ENCODE results near the gene RSAD2.

DNA sequence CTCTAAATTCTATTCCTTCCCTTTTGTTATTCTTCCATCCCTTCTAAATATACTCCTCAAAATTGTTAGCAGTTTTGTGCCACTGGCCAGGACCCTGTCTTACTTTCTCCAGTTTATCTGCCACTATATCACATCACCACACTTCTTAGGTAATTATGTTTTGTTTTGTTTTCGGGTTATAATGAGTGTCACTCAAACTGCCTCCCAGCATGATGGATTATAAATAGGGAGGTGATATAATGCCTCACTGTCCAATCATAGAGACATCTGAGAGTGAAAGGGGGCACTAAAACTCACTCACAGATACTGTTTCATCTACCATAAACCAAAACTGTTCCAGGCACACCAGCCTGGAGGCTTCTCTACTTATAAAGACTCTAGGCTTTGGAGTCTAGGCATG lies 3.5 kb downstream of the RSAD2 start:
- no peak for TF ChIP-seq BHLHE40 (IDR thresholded peaks at IDR 0.05; ENCODE audit: low read length)
- no peak for TF ChIP-seq POLR2AphosphoS5 (IDR thresholded peaks at IDR 0.05; ENCODE audit: control insufficient read depth, insufficient read depth, low read depth, low read length)
- no peak for TF ChIP-seq ZNF121 (CRISPR knock-in tag; conservative IDR thresholded peaks at IDR 0.05)
- TF ChIP-seq ILK (tag; IDR thresholded peaks at IDR 0.05; ENCODE audit: borderline replicate concordance, low read depth), result no peak
- TF ChIP-seq POU5F1 (IDR thresholded peaks at IDR 0.05; ENCODE audit: borderline replicate concordance, low read depth, low read length, partially characterized antibody), result no peak
- TF ChIP-seq, protein P1, sequence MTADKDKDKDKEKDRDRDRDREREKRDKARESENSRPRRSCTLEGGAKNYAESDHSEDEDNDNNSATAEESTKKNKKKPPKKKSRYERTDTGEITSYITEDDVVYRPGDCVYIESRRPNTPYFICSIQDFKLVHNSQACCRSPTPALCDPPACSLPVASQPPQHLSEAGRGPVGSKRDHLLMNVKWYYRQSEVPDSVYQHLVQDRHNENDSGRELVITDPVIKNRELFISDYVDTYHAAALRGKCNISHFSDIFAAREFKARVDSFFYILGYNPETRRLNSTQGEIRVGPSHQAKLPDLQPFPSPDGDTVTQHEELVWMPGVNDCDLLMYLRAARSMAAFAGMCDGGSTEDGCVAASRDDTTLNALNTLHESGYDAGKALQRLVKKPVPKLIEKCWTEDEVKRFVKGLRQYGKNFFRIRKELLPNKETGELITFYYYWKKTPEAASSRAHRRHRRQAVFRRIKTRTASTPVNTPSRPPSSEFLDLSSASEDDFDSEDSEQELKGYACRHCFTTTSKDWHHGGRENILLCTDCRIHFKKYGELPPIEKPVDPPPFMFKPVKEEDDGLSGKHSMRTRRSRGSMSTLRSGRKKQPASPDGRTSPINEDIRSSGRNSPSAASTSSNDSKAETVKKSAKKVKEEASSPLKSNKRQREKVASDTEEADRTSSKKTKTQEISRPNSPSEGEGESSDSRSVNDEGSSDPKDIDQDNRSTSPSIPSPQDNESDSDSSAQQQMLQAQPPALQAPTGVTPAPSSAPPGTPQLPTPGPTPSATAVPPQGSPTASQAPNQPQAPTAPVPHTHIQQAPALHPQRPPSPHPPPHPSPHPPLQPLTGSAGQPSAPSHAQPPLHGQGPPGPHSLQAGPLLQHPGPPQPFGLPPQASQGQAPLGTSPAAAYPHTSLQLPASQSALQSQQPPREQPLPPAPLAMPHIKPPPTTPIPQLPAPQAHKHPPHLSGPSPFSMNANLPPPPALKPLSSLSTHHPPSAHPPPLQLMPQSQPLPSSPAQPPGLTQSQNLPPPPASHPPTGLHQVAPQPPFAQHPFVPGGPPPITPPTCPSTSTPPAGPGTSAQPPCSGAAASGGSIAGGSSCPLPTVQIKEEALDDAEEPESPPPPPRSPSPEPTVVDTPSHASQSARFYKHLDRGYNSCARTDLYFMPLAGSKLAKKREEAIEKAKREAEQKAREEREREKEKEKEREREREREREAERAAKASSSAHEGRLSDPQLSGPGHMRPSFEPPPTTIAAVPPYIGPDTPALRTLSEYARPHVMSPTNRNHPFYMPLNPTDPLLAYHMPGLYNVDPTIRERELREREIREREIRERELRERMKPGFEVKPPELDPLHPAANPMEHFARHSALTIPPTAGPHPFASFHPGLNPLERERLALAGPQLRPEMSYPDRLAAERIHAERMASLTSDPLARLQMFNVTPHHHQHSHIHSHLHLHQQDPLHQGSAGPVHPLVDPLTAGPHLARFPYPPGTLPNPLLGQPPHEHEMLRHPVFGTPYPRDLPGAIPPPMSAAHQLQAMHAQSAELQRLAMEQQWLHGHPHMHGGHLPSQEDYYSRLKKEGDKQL (CRISPR knock-in tag; IDR thresholded peaks at IDR 0.05; ENCODE audit: borderline replicate concordance), result no peak
- TF ChIP-seq POLR2AphosphoS2 (IDR thresholded peaks at IDR 0.05; ENCODE audit: low read length), result no peak
- TF ChIP-seq ZNF79 (CRISPR knock-in tag; IDR thresholded peaks at IDR 0.05; ENCODE audit: low read depth), result no peak
- no peak for TF ChIP-seq RFX1 (IDR thresholded peaks at IDR 0.05)
- TF ChIP-seq, protein P2, sequence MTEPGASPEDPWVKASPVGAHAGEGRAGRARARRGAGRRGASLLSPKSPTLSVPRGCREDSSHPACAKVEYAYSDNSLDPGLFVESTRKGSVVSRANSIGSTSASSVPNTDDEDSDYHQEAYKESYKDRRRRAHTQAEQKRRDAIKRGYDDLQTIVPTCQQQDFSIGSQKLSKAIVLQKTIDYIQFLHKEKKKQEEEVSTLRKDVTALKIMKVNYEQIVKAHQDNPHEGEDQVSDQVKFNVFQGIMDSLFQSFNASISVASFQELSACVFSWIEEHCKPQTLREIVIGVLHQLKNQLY (CRISPR knock-in tag; conservative IDR thresholded peaks at IDR 0.05), result no peak
